H1 (cell line): Measurements from ENCODE around the gene CADM2. TPM values are rescaled to one million over a fixed set of nuclear protein-coding genes. Genes with fewer than 3 reads are reported as not detected.

Source experiments
- BCL11A ChIP-seq, 2 experiments: IDR thresholded peaks; one replicate each; pipeline ENCODE4 v1.6.1; 2011; ENCODE audit warnings: low read depth in 2 of 2, low read length in 2 of 2, mild to moderate bottlenecking in 2 of 2
- CEBPB ChIP-seq: IDR thresholded peaks from 2 replicates; pipeline ENCODE4 v1.6.1; 2012; ENCODE audit warnings: low read depth, low read length
- HDAC2 ChIP-seq, 2 experiments: fragments of 300-600 bp in 1 of 2; sonication (generic) in 1 of 2; IDR thresholded peaks; 2 replicates each; pipeline ENCODE4 v1.6.1; 2011 to 2012; ENCODE audit warnings: low read depth in 2 of 2, low read length in 2 of 2, mild to moderate bottlenecking in 2 of 2, moderate library complexity in 2 of 2, borderline replicate concordance in 1 of 2, inconsistent platforms in 1 of 2
- RBBP5 ChIP-seq: IDR thresholded peaks from 2 replicates; pipeline ENCODE4 v1.7.1; 2012; ENCODE audit warnings: low read depth, mild to moderate bottlenecking, inconsistent platforms, low read length, moderate library complexity, borderline replicate concordance
- RXRA ChIP-seq: IDR thresholded peaks from 2 replicates; pipeline ENCODE4 v1.6.1; 2011; ENCODE audit warnings: low read depth, mild to moderate bottlenecking, low read length, moderate library complexity; ENCODE audit not compliant: insufficient read depth
- SIN3A ChIP-seq, 2 experiments: IDR thresholded peaks in 1 of 2; conservative IDR thresholded peaks in 1 of 2; 2 replicates each; pipeline ENCODE4 v1.6.1; 2011 to 2012; ENCODE audit warnings: low read length in 2 of 2, improper control_type of control experiment in 1 of 2, low read depth in 1 of 2, mild to moderate bottlenecking in 1 of 2
- YY1 ChIP-seq: IDR thresholded peaks from 2 replicates; pipeline ENCODE4 v1.6.1; 2011; ENCODE audit warnings: low read depth, mild to moderate bottlenecking, low read length
- polyA plus RNA-seq, 7 experiments: library from polyadenylated mRNA; depleted of rRNA in 3 of 7; stranded (reverse) in 5 of 7; unstranded in 2 of 7; fragments of >200 nt in 5 of 7; fragments of 200-250 nt in 2 of 7; gene quantifications; 1 replicate in 5 of 7; 2 replicates in 1 of 7; 4 replicates in 1 of 7; pipeline versions ENCODE4 v1.2.1 to v1.2.3, GENCODE V29; 2011 to 2013; ENCODE audit warnings: missing spikeins in 2 of 7, mixed read lengths in 2 of 7
- total RNA-seq: library from RNA; stranded (reverse); fragmentation: NEBNext Ultra II Directional; extraction: Animal tissue kit (Norgen Biotek cat#: 25700); gene quantifications from 2 replicates; pipeline ENCODE4 v1.2.1, GENCODE V29; 2021

Gene CADM2
- total and polyA plus RNA-seq, 2 of the 8 experiments (the other 6 are each of a cell fraction or from before 2014, with no cell fraction given) = 14.9 to 20.9 TPM

DNA sequence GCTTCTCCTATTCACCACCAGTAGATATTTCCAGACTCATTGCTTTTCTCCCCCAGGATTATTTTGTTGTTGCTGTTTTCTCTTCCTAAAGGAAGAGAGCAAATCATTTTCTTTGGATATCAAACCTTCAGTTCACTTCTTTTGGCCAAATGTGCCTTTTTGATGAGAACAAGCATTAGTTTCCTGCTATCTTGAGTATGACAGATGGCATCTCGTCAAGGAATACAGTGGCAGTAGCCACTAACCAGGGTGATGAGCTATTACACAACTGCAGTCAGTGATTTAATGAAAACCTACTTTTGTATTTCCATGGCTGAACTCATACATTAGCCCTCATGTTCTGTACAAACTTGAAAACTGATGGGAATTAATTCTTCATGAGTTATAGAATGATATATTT lies 354.6 kb downstream of the CADM2 start (continued):
- TF ChIP-seq YY1 (no peak), RBBP5 (no peak), HDAC2 (IDR thresholded peaks at IDR 0.05; ENCODE audit: borderline replicate concordance in 1 of 2, low read depth in 2 of 2, low read length in 2 of 2) (no peak), CEBPB (no peak), RXRA (no peak), BCL11A (IDR thresholded peaks at IDR 0.05; ENCODE audit: low read depth in 2 of 2, low read length in 2 of 2) (no peak), SIN3A (conservative IDR thresholded peaks at IDR 0.05 in 1 of 2, IDR thresholded peaks at IDR 0.05 in 1 of 2; ENCODE audit: low read depth in 1 of 2, low read length in 2 of 2) (no peak)
